ENCODE data around the gene MLPH.

The MLPH gene

GRCh38 chr2:237512774-237513466 is 25.9 kb downstream of the MLPH start:
- Mint-ChIP-seq H3K27me3 (no peaks in the 10 kb centered on the region), H3K4me1 (no peaks in the 10 kb centered on the region), H3K4me3 (no peak overlapping the region), H3K36me3 (no peaks in the 10 kb centered on the region), H3K9me3 (no peaks in the 10 kb centered on the region), H3K27ac (no peak overlapping the region)

GRCh38 chr2:237513693-237514092 is 26.6 kb downstream of the MLPH start:
- H3K27ac Mint-ChIP-seq = no peak overlapping the region
- no peaks in the 10 kb centered on the region for H3K4me1 Mint-ChIP-seq
- H3K27me3 Mint-ChIP-seq = no peaks in the 10 kb centered on the region

GRCh38 chr2:237514474-237515130 is 27.6 kb downstream of the MLPH start:
- Mint-ChIP-seq H3K36me3 (no peaks in the 10 kb centered on the region), H3K9me3 (no peaks in the 10 kb centered on the region), H3K27me3 (no peaks in the 10 kb centered on the region), H3K27ac (no peak overlapping the region), H3K4me3 (no peak overlapping the region), H3K4me1 (no peaks in the 10 kb centered on the region)

More at GRCh38 chr2:237513693-237514092, 26.6 kb downstream of the MLPH start:
- Mint-ChIP-seq H3K9me3 (no peaks in the 10 kb centered on the region), H3K4me3 (no peak overlapping the region), H3K36me3 (no peaks in the 10 kb centered on the region)

- H3K9me3 Mint-ChIP-seq = no peaks in the 10 kb centered on the region
- H3K27me3 Mint-ChIP-seq = no peaks in the 10 kb centered on the region
- H3K4me1 Mint-ChIP-seq = no peaks in the 10 kb centered on the region
- no peaks in the 10 kb centered on the region for H3K36me3 Mint-ChIP-seq
- no peak overlapping the region for H3K4me3 Mint-ChIP-seq
- H3K27ac Mint-ChIP-seq = no peak overlapping the region
Observed at GRCh38 chr2:237515166-237515565, 28.1 kb downstream of the MLPH start.

GRCh38 chr2:237515621-237516275 is 28.7 kb downstream of the MLPH start:
- Mint-ChIP-seq H3K9me3 (no peaks in the 10 kb centered on the region), H3K27me3 (no peaks in the 10 kb centered on the region), H3K27ac (no peak overlapping the region), H3K4me3 (no peak overlapping the region), H3K4me1 (no peaks in the 10 kb centered on the region), H3K36me3 (no peaks in the 10 kb centered on the region)

- Mint-ChIP-seq H3K4me3 (no peak overlapping the region), H3K9me3 (no peaks in the 10 kb centered on the region), H3K27ac (no peak overlapping the region), H3K36me3 (no peaks in the 10 kb centered on the region), H3K27me3 (no peaks in the 10 kb centered on the region), H3K4me1 (no peaks in the 10 kb centered on the region)
Observed at GRCh38 chr2:237517163-237517562, 30.1 kb downstream of the MLPH start.

GRCh38 chr2:237517990-237518389 is 30.9 kb downstream of the MLPH start:
- no peaks in the 10 kb centered on the region for H3K9me3 Mint-ChIP-seq

GRCh38 chr2:237519506-237520245 is 32.6 kb downstream of the MLPH start:
- H3K4me1 Mint-ChIP-seq = no peaks in the 10 kb centered on the region
- H3K27me3 Mint-ChIP-seq = no peaks in the 10 kb centered on the region
- no peaks in the 10 kb centered on the region for H3K9me3 Mint-ChIP-seq
- no peak overlapping the region for H3K4me3 Mint-ChIP-seq
- no peaks in the 10 kb centered on the region for H3K36me3 Mint-ChIP-seq
- no peak overlapping the region for H3K27ac Mint-ChIP-seq

More at GRCh38 chr2:237517990-237518389, 30.9 kb downstream of the MLPH start:
- H3K36me3 Mint-ChIP-seq = no peaks in the 10 kb centered on the region
- no peak overlapping the region for H3K4me3 Mint-ChIP-seq
- no peaks in the 10 kb centered on the region for H3K4me1 Mint-ChIP-seq
- H3K27me3 Mint-ChIP-seq = no peaks in the 10 kb centered on the region
- no peak overlapping the region for H3K27ac Mint-ChIP-seq

- Mint-ChIP-seq H3K4me1 (no peaks in the 10 kb centered on the region), H3K27ac (no peak overlapping the region), H3K4me3 (no peak overlapping the region), H3K27me3 (no peaks in the 10 kb centered on the region), H3K9me3 (no peaks in the 10 kb centered on the region), H3K36me3 (no peaks in the 10 kb centered on the region)
Observed at GRCh38 chr2:237520290-237520689, 33.2 kb downstream of the MLPH start.

- Mint-ChIP-seq H3K4me3 (no peak overlapping the region), H3K27me3 (no peaks in the 10 kb centered on the region), H3K27ac (no peak overlapping the region), H3K4me1 (no peaks in the 10 kb centered on the region), H3K9me3 (no peaks in the 10 kb centered on the region), H3K36me3 (no peaks in the 10 kb centered on the region)
Observed at GRCh38 chr2:237524631-237525030, 37.6 kb downstream of the MLPH start.

- Mint-ChIP-seq H3K27me3 (no peaks in the 10 kb centered on the region), H3K4me1 (no peaks in the 10 kb centered on the region), H3K27ac (no peak overlapping the region), H3K4me3 (no peak overlapping the region), H3K36me3 (no peaks in the 10 kb centered on the region), H3K9me3 (no peaks in the 10 kb centered on the region)
Observed at GRCh38 chr2:237525559-237526157, 38.6 kb downstream of the MLPH start.

- Mint-ChIP-seq H3K27ac (no peak overlapping the region), H3K4me3 (no peak overlapping the region)
Observed at GRCh38 chr2:237527233-237527632, 40.2 kb downstream of the MLPH start.

GRCh38 chr2:237527766-237528165 is 40.7 kb downstream of the MLPH start:
- no peak overlapping the region for H3K4me3 Mint-ChIP-seq
- H3K4me1 Mint-ChIP-seq = no peaks in the 10 kb centered on the region
- H3K36me3 Mint-ChIP-seq = no peaks in the 10 kb centered on the region
- H3K27ac Mint-ChIP-seq = no peak overlapping the region
- no peaks in the 10 kb centered on the region for H3K9me3 Mint-ChIP-seq
- H3K27me3 Mint-ChIP-seq = no peaks in the 10 kb centered on the region

More at GRCh38 chr2:237527233-237527632, 40.2 kb downstream of the MLPH start:
- H3K9me3 Mint-ChIP-seq = no peaks in the 10 kb centered on the region
- H3K4me1 Mint-ChIP-seq = no peaks in the 10 kb centered on the region
- H3K27me3 Mint-ChIP-seq = no peaks in the 10 kb centered on the region
- H3K36me3 Mint-ChIP-seq = no peaks in the 10 kb centered on the region

- H3K9me3 Mint-ChIP-seq = no peaks in the 10 kb centered on the region
- no peaks in the 10 kb centered on the region for H3K36me3 Mint-ChIP-seq
- H3K4me1 Mint-ChIP-seq = no peaks in the 10 kb centered on the region
- H3K27me3 Mint-ChIP-seq = no peaks in the 10 kb centered on the region
- no peak overlapping the region for H3K27ac Mint-ChIP-seq
- H3K4me3 Mint-ChIP-seq = no peak overlapping the region
Observed at GRCh38 chr2:237529452-237530402, 42.7 kb downstream of the MLPH start.
